GM12891 (cell line): ENCODE measurements around the gene TMEM106C.

Experiments used
- POLR2A ChIP-seq: IDR thresholded peaks from 2 replicates; pipeline ENCODE4 v1.6.1; 2011; ENCODE audit warnings: low read depth, low read length, control low read depth
- POLR2AphosphoS5 ChIP-seq: IDR thresholded peaks from 2 replicates; pipeline ENCODE4 v1.6.1; 2011; ENCODE audit warnings: low read depth, low read length, control low read depth
- SPI1 ChIP-seq: IDR thresholded peaks from 2 replicates; pipeline ENCODE4 v1.6.1; 2011; ENCODE audit warnings: low read depth, low read length, control low read depth
- TAF1 ChIP-seq: IDR thresholded peaks from 2 replicates; pipeline ENCODE4 v1.6.1; 2011; ENCODE audit warnings: low read depth, low read length, control low read depth

GRCh38 chr12:47985596-47986290 is 22.3 kb downstream of the TMEM106C start:
- TF ChIP-seq POLR2A (no peak), TAF1 (no peak), POLR2AphosphoS5 (no peak), SPI1 (no peak)
